Keratinocyte (primary cell): ENCODE data around the gene SPATA32. TPM values are rescaled to one million over a fixed set of nuclear protein-coding genes. Genes with fewer than 3 reads are reported as not detected.

Experiments used
- DNase-seq: peaks from one replicate; pipeline ENCODE4 v3.0.0-alpha.2; 2011; ENCODE audit warnings: low read depth, missing footprints, low spot score
- FAIRE-seq: peaks from 2 replicates; lab custom pipeline; 2011; peaks lifted over from hg19 to GRCh38; lab: Jason Lieb, UNC
- H2AFZ ChIP-seq: 2 replicates; pipeline ENCODE4 v1.6.0; 2012; ENCODE audit warnings: low read length, control low read depth, inconsistent platforms; ENCODE audit not compliant: control insufficient read depth
- H3K27ac ChIP-seq: 2 replicates; pipeline ENCODE4 v1.5.1; 2011; ENCODE audit warnings: low read length; ENCODE audit not compliant: control insufficient read depth, insufficient read depth
- H3K27me3 ChIP-seq: 3 replicates; pipeline ENCODE4 v1.6.0; 2011; ENCODE audit warnings: low read length; ENCODE audit not compliant: control insufficient read depth, insufficient read depth; ENCODE audit errors: extremely low read depth
- H3K36me3 ChIP-seq, 2 experiments: 2 replicates in 1 of 2; 3 replicates in 1 of 2; pipeline ENCODE4 v1.5.1; 2011; ENCODE audit warnings: low read length in 2 of 2, mild to moderate bottlenecking in 1 of 2; ENCODE audit not compliant: control insufficient read depth in 2 of 2, insufficient read depth in 2 of 2; ENCODE audit errors: extremely low read depth in 1 of 2
- H3K4me1 ChIP-seq: 3 replicates; pipeline ENCODE4 v1.5.1; 2011; ENCODE audit warnings: low read length; ENCODE audit not compliant: control insufficient read depth, insufficient read depth; ENCODE audit errors: extremely low read depth
- H3K4me2 ChIP-seq: 3 replicates; pipeline ENCODE4 v1.6.0; 2011; ENCODE audit warnings: low read depth, low read length; ENCODE audit not compliant: control insufficient read depth, insufficient read depth; ENCODE audit errors: extremely low read depth
- H3K4me3 ChIP-seq, 3 experiments: fragments of 200-600 bp in 1 of 3; sonication (generic) in 1 of 3; 2 replicates in 2 of 3; 3 replicates in 1 of 3; pipeline ENCODE4 v1.5.1; 2011 to 2016; ENCODE audit warnings: low read length in 3 of 3, mild to moderate bottlenecking in 3 of 3, control low read depth in 2 of 3, inconsistent platforms in 1 of 3, low read depth in 1 of 3, mixed read lengths in 1 of 3, mixed run types in 1 of 3, moderate library complexity in 1 of 3; ENCODE audit not compliant: control insufficient read depth in 2 of 3, insufficient read depth in 2 of 3; ENCODE audit errors: extremely low read depth in 1 of 3
- H3K79me2 ChIP-seq: 2 replicates; pipeline ENCODE4 v1.6.0; 2012; ENCODE audit warnings: low read length; ENCODE audit not compliant: control insufficient read depth, insufficient read depth
- H3K9ac ChIP-seq: 3 replicates; pipeline ENCODE4 v1.6.0; 2011; ENCODE audit warnings: low read length; ENCODE audit not compliant: control insufficient read depth, insufficient read depth; ENCODE audit errors: extremely low read depth
- H3K9me1 ChIP-seq: 3 replicates; pipeline ENCODE4 v1.6.0; 2011; ENCODE audit warnings: low read length; ENCODE audit not compliant: control insufficient read depth, insufficient read depth; ENCODE audit errors: extremely low read depth
- H3K9me3 ChIP-seq: 2 replicates; pipeline ENCODE4 v1.5.1; 2012; ENCODE audit warnings: low read depth, low read length; ENCODE audit not compliant: control insufficient read depth
- H4K20me1 ChIP-seq: 3 replicates; pipeline ENCODE4 v1.6.0; 2011; ENCODE audit warnings: low read length; ENCODE audit not compliant: control insufficient read depth, insufficient read depth; ENCODE audit errors: extremely low read depth
- CTCF ChIP-seq, 3 experiments: IDR thresholded peaks in 1 of 3; conservative IDR thresholded peaks in 1 of 3; optimal IDR thresholded peaks in 1 of 3; 2 replicates in 2 of 3; 3 replicates in 1 of 3; pipeline versions ENCODE3 to v1.5.1; 2011; ENCODE audit warnings: low read length in 3 of 3, mild to moderate bottlenecking in 3 of 3, moderate library complexity in 2 of 3, control low read depth in 1 of 3, inconsistent platforms in 1 of 3; ENCODE audit not compliant: insufficient read depth in 2 of 3; ENCODE audit errors: extremely low read depth in 1 of 3
- EZH2 ChIP-seq: IDR thresholded peaks from one replicate; pipeline ENCODE4 v1.6.1; 2012; ENCODE audit warnings: inconsistent platforms, mild to moderate bottlenecking, low read length, moderate library complexity
- dilution Hi-C: fragments of 300-500 bp; cut with MboI; formaldehyde crosslinking; loops from one replicate; pipeline ENCODE4 v1.7.0; 2020; ENCODE audit warnings: low sequenced_read_pairs; ENCODE audit not compliant: extremely low pct_ligation_motif_present
- polyA plus RNA-seq, 5 experiments: library from polyadenylated mRNA; depleted of rRNA in 3 of 5; stranded (reverse) in 3 of 5; stranded (forward) in 1 of 5; unstranded in 1 of 5; fragments of >200 nt; gene quantifications; 1 replicate in 1 of 5; 2 replicates in 3 of 5; 3 replicates in 1 of 5; pipeline versions ENCODE4 v1.2.1 to v1.2.3, GENCODE V29; 2011 to 2012; ENCODE audit warnings: missing spikeins in 2 of 5, low read depth in 1 of 5, low replicate concordance in 1 of 5

Gene SPATA32
- polyA plus RNA-seq, 1 donor (not counting 4 experiments of a cell fraction or from before 2014, with no cell fraction given): not detected

GRCh38 chr17:45243750-45244149 is 18.1 kb downstream of the SPATA32 start:
- dilution Hi-C loops: no loop called here
- Histone ChIP-seq H3K4me3 (no peak overlapping the region), H3K36me3 (no peaks in the 10 kb centered on the region), H3K9me3 (no peaks in the 10 kb centered on the region), H3K27ac (no peak overlapping the region), H3K4me1 (peaks cover 18% of the 10 kb centered on the region), H3K79me2 (peaks cover 3% of the 10 kb centered on the region), H3K9me1 (no peaks in the 10 kb centered on the region), H3K27me3 (peaks cover 15% of the 10 kb centered on the region), H4K20me1 (no peaks in the 10 kb centered on the region), H2AFZ (no peak overlapping the region), H3K9ac (no peak overlapping the region), H3K4me2 (no peak overlapping the region)
- FAIRE-seq (no peak), DNase-seq (no peak)
- TF ChIP-seq CTCF (optimal IDR thresholded peaks at IDR 0.05 in 1 of 3, IDR thresholded peaks at IDR 0.05 in 1 of 3, conservative IDR thresholded peaks at IDR 0.05 in 1 of 3; ENCODE audit: extremely low read depth in 1 of 3, insufficient read depth in 2 of 3, low read length in 3 of 3) (no peak), EZH2 (no peak)

GRCh38 chr17:45242029-45242414 is 19.9 kb downstream of the SPATA32 start:
- no peaks in the 10 kb centered on the region for H3K79me2 ChIP-seq
- H3K4me2 ChIP-seq: no peak overlapping the region
- H2AFZ ChIP-seq: no peak overlapping the region
- dilution Hi-C loops: no loop called here
- FAIRE-seq: no peak
- H3K9me3 ChIP-seq: no peaks in the 10 kb centered on the region
- H4K20me1 ChIP-seq: no peaks in the 10 kb centered on the region
- no peaks in the 10 kb centered on the region for H3K36me3 ChIP-seq
- no peak overlapping the region for H3K9ac ChIP-seq
- TF ChIP-seq EZH2: no peak
- TF ChIP-seq CTCF (optimal IDR thresholded peaks at IDR 0.05 in 1 of 3, IDR thresholded peaks at IDR 0.05 in 1 of 3, conservative IDR thresholded peaks at IDR 0.05 in 1 of 3; ENCODE audit: extremely low read depth in 1 of 3, insufficient read depth in 2 of 3, low read length in 3 of 3): no peak
- H3K27ac ChIP-seq: no peak overlapping the region
- H3K4me3 ChIP-seq: no peak overlapping the region
- no peaks in the 10 kb centered on the region for H3K9me1 ChIP-seq
- peaks cover 13% of the 10 kb centered on the region for H3K4me1 ChIP-seq
- H3K27me3 ChIP-seq: peaks cover 15% of the 10 kb centered on the region
- DNase-seq: no peak
